H1 (cell line): ENCODE results near the gene VIPR2. TPM values are rescaled to one million over a fixed set of nuclear protein-coding genes. Genes with fewer than 3 reads are reported as not detected.

Source experiments
- CBX8 ChIP-seq: fragments of 300-800, 300-1000 bp; sonication (generic); IDR thresholded peaks from 2 replicates; pipeline ENCODE4 v1.7.1; 2016; ENCODE audit warnings: low read depth, low read length, borderline replicate concordance
- CHD7 ChIP-seq: fragments of 300-600 bp; sonication (generic); IDR thresholded peaks from 2 replicates; pipeline ENCODE4 v1.7.1; 2012; ENCODE audit warnings: low read length, moderate library complexity, mild to moderate bottlenecking, inconsistent platforms; ENCODE audit not compliant: insufficient replicate concordance
- CTBP2 ChIP-seq: IDR thresholded peaks from 2 replicates; pipeline ENCODE4 v1.7.0; 2011; ENCODE audit warnings: borderline replicate concordance, mild to moderate bottlenecking, moderate library complexity, mixed read lengths, low read length; ENCODE audit not compliant: insufficient read depth, insufficient read length
- GABPA ChIP-seq: IDR thresholded peaks from 2 replicates; pipeline ENCODE4 v1.6.1; 2011; ENCODE audit warnings: mild to moderate bottlenecking, low read length, moderate library complexity, borderline replicate concordance; ENCODE audit not compliant: insufficient read depth
- RFX5 ChIP-seq: IDR thresholded peaks from 2 replicates; pipeline ENCODE4 v1.6.1; 2011; ENCODE audit warnings: low read depth, low read length, improper control_type of control experiment, borderline replicate concordance
- polyA plus RNA-seq, 7 experiments: library from polyadenylated mRNA; depleted of rRNA in 3 of 7; stranded (reverse) in 5 of 7; unstranded in 2 of 7; fragments of >200 nt in 5 of 7; fragments of 200-250 nt in 2 of 7; gene quantifications; 1 replicate in 5 of 7; 2 replicates in 1 of 7; 4 replicates in 1 of 7; pipeline versions ENCODE4 v1.2.1 to v1.2.3, GENCODE V29; 2011 to 2013; ENCODE audit warnings: missing spikeins in 2 of 7, mixed read lengths in 2 of 7
- total RNA-seq: library from RNA; stranded (reverse); fragmentation: NEBNext Ultra II Directional; extraction: Animal tissue kit (Norgen Biotek cat#: 25700); gene quantifications from 2 replicates; pipeline ENCODE4 v1.2.1, GENCODE V29; 2021

The VIPR2 gene
- total and polyA plus RNA-seq, 2 of the 8 experiments (the other 6 are each of a cell fraction or from before 2014, with no cell fraction given): 2.4 to 6.3 TPM

- TF ChIP-seq CHD7 (no peak), RFX5 (no peak), GABPA (no peak), CTBP2 (no peak), CBX8 (no peak)
These were observed 144.6 kb downstream of the VIPR2 start (continued) for GRCh38 chr7:159000070-159000469.
